HG03354 (cell line): Measurements from ENCODE around the gene ATP1A1.

Source experiments
- ATAC-seq: cut with Tn5 transposase; IDR thresholded peaks from one replicate; pipeline ENCODE4 v1.9.1; 2021; ENCODE audit warnings: mild to moderate bottlenecking; ENCODE audit not compliant: unreplicated experiment, poor library complexity, severe bottlenecking

Gene ATP1A1

DNA sequence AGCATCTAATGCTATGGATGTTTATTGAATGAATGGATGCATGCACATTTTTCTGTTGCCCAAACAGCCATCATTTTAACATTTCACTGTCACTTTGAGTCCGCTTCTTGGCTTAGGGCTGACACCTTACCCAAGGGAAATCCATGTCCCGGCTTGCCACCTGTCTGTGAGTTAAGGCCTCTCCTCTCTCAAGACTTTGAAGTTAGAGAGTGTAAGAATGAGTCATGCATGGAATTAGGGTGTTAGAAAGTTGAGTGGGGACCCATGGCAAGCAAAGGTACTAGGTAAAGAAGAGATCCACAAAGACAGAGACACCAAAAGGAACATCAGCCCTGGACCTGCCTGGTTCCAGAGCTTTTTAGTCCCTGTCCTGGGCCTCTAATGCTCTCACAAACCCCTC, 35.1 kb downstream of the ATP1A1 start:
- ATAC-seq, result no peak

GRCh38 chr1:116408803-116409720, 36.0 kb downstream of the ATP1A1 start:
- ATAC-seq, result no peak

GRCh38 chr1:116409751-116410191, 36.7 kb downstream of the ATP1A1 start:
- no peak for ATAC-seq

GRCh38 chr1:116411784-116412479, 38.9 kb downstream of the ATP1A1 start:
- no peak for ATAC-seq

GRCh38 chr1:116412480-116412798, 39.4 kb downstream of the ATP1A1 start:
- ATAC-seq, result no peak

DNA sequence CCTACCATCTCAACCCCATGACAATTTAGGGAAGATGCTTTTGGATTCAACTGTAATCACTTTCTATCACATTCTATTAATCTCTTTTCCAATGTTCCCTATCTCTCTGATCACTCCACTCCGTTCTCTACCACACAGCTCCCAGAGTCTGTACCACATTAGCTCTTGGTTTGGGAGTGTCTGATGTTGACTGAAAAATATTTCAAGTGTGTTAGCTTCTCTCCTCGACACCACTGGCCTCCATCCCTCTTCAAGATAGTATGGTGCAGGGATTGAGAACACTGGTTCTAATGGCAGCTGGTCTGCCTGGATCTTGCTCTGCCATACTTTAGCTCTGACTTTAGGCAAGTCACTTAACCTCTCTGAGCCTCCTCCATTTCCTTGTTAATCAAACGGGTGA, 39.9 kb downstream of the ATP1A1 start:
- ATAC-seq, result no peak

DNA sequence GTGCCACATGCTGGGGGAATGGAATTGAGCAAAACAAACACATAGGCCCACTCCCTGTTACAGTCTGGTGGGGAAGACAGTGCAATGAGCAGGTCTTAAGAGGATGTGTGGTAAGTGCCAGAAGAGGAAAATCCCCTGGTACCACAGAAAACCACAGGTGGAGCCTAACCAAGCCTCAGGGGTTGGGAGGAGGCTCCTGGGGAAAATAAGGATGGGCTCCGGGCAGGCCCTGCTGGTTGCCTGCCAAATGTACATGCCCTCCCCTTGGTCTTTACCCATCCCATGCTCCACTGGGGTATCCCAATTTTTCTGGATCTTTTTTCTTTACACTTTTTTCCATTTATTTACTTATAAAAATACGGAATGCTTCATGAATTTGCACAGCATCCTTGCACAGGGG, 40.4 kb downstream of the ATP1A1 start:
- ATAC-seq, result no peak

DNA sequence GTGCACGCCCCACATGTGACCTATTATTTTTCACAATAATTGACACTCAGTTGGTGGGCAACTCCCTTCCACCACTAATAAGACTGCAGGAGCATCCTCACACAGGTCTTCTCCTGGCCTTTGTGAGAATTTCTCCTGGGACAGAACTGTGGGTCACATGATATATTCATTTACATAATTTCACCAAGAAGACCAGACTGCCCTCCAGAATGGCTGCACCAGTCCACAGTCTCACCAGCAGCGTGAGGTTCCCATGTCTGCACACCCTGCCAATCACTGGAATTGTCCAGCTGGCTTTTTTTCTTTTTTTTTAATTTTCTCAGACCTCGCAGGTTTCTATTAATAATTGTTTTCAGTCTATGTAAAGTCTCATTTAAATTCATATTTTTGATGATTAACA, 41.3 kb downstream of the ATP1A1 start:
- no peak for ATAC-seq

- no peak for ATAC-seq
Measured at GRCh38 chr1:116415200-116415698, 42.2 kb downstream of the ATP1A1 start.

GRCh38 chr1:116415699-116416533, 42.9 kb downstream of the ATP1A1 start:
- no peak for ATAC-seq

DNA sequence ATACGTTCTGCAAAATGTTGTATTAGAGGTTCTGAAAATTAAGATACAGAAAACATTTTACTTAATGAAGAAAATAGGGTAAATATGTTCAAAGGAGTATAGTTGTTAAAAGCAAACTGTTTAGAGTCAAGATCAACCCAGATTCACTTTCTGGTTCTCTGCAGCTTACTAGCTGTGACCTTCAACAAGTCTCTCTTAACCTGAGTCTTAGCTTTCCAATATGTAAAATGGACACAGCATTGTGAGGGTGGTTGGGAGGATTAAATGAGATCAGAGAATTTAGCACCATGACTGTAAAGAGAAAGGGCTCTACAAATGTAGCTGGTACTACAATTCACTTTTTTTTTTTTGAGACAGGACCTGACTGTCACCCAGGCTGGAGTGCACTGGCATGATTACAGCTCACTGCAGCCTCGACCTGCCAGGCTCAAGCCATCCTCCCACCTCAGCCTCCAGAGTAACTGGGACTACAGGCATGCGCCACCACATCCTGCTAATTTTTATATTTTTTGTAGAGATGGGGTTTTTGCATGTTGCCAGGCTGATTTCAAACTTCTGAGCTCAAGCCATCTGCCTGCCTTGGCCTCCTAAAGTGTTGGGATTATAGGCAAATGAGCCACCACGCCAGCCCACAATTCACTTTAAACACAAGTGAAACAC, 43.9 kb downstream of the ATP1A1 start:
- ATAC-seq, result no peak

DNA sequence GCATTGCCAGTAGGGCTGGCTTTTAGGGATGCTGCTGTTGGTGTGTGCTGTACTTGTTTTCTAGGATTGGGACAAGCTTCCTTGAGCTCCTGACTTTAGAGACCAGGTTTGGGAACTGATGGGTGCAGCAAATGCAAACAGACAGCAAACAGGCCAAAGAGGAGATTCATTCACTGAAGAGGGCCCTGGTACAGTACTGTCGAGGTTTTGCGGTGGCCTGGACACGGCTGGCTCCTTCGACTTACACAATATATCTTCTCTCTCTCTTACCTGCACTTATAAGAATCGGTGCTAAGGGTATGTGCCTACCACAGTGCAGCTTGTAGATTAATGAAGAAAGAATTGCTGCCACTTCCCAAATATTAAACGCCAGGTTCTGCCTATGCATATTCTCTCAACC, 44.6 kb downstream of the ATP1A1 start:
- ATAC-seq, result no peak

DNA sequence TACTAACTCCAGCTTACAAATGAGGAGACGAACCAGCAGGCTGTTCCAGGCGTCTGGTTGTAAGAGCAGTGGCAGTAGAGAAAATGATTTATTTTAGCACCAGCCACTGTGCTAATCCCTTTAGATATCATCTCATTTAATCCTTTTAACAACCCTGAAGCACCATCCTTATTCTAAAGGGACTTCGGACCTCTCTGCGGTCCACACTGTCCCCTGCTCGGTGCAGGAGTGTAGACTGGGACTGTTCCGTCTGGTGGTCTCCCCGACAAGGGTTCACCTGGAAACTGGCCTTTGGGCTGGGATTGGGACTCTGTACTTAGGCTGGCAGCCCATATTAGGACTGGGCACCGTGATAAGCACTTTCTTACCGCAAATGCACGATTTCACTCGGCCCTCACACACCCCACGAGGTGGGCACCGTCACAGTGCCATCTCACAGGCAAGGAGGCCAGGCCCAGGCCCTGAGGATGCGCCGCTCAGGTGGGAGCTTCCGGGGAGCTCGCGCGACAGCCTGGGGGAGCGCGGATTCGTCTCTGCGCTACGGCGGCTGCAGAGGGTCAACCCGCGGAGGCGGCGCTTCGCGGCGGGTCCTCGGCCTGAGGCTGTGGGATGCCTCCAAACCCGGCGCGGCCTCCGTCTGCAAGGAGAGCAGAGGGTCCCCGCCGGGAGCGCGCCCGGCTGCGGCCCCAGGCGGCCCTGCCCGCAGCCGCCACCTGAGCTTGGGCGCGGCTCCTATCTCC, 45.2 kb downstream of the ATP1A1 start:
- ATAC-seq, result peak; percentile 91

DNA sequence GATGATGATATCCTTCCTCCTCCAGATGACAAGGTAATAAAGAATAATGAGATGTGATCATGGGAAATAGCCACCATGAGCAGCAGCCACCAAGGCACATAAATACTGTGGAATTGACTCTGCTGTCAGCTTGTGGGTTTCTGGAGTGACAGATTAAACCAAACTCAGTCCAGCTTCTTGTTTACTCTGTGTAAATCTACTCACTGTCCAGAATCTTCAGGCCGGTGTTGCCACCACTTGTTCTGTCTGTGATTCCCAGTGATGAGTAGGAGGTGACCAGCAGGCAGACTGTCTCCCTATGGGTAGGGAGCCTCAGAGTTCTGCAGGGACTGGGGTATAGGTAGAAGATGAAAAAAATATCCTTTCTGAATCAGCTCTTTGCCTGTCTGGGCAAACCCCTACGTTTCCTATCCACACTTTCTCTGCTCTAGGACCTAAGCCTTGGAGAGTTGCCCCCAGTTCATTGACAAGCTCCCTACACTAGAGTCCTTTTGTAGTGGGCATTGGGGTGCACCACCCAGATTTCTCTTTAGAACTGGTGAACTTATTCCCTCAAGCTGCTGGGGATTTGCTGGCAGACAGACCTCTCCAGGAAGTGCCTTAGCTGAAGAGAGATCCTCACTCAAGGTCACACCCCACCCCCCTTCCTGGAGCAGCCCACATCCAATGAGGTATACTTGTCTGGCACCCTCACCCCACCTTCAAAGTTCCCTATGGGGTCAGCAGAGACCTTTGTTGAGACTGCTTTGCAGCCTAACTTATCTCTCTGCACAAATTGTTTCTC, 47.6 kb downstream of the ATP1A1 start:
- no peak for ATAC-seq

GRCh38 chr1:116424438-116424837, 51.4 kb downstream of the ATP1A1 start:
- no peak for ATAC-seq

DNA sequence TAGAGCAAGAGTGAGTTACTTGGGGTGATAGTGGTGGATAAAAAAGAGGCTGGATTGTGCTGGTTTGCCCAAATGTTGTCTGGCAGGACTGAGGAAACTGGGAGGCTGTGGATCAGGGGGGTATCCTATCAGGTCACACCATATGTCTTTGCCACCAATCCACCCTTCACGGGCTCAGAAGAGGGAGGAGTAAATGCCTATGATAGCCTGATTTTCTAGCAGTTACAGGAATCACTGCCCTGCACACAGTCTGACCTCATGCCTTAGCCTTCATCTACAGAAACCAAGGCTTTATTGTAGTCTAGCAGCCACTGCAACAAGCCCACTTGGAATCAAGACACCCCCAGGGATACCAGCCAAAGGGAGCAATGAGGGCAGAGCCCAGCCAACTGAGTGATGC, 51.8 kb downstream of the ATP1A1 start:
- ATAC-seq, result no peak

DNA sequence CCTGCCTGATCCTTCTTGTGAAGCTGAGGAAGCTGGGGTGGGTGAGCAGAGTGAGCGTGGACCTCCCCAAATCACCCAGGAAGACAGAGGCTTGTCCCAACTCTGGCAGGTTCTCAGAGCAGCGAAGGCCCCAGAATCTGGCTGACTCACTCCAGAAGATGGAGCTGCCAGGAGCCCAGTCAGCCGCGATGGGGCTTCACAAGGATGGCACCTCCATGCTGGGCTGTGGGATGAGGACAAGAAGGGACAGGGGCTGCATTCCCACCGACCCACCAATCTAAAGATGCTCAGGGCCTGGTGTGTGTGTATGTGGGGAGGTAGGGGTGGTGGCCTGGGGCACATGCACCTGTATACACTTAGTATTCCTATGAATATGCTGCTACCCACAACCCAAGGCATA, 52.9 kb downstream of the ATP1A1 start:
- ATAC-seq, result no peak

GRCh38 chr1:116426401-116426800, 53.4 kb downstream of the ATP1A1 start:
- no peak for ATAC-seq
